Right renal pelvis (tissue), 4 donors: ENCODE measurements around the gene PNPO. TPM values are rescaled to one million over a fixed set of nuclear protein-coding genes. Genes with fewer than 3 reads are reported as not detected.
"Not testable (repeated sequence)": the region's sequence is repeated elsewhere in the genome, so short reads cannot be mapped to it uniquely, and the experiment has no call there.

ENCODE experiments used
- DNase-seq, 4 donors: peaks; one replicate each; pipeline ENCODE4 v3.0.0-alpha.2; 2013; ENCODE audit warnings: low read depth in 4 of 4, low spot score in 3 of 4, missing footprints in 1 of 4
- polyA plus RNA-seq, 4 donors: library from polyadenylated mRNA; unstranded; fragments of 120-200 nt; gene quantifications; one replicate each; pipeline ENCODE4 v1.2.1, GENCODE V29; 2013; ENCODE audit not compliant: insufficient read length in 4 of 4

PNPO gene
- polyA plus RNA-seq, 4 donors = 21.1 to 22.6 (median 22.2) TPM

DNA sequence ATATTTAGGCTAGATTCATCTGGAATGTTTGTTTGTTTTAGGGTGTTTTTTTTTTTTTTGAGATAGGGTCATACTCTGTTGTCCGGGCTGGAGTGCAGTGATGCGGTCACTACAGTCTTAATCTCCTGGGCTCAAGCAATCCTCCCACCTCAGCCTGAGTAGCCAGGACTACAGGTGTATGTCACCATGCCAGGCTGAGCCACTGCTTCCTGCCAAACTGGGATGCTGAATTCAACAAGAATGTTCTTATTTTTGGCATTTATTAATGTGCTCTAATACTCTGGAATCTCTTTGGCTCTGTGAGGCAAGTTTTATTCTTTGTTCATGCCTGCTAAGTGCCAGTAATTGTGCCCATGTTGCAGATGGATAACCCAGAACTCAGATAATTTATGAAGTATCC is 23.8 kb upstream of the PNPO start:
- no peak for DNase-seq

DNA sequence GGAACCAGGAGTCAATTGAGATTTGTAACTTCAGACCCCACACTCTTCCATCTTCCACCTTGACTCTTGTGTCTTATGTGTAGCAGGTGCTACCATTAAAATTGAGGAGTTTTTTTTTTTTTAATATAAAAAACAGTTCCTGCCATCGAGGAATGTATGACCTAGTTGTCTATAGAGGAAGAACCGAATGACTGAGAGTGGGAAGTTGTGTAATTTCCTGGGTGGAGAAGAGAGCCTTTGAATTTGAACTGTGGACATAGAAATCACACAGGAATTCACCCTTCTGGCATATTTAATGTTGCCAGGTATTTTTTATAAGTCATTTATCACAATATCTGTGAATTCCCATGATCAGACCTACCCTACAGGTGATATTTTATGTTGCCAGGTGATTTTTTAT is 23.4 kb upstream of the PNPO start:
- no peak for DNase-seq

DNA sequence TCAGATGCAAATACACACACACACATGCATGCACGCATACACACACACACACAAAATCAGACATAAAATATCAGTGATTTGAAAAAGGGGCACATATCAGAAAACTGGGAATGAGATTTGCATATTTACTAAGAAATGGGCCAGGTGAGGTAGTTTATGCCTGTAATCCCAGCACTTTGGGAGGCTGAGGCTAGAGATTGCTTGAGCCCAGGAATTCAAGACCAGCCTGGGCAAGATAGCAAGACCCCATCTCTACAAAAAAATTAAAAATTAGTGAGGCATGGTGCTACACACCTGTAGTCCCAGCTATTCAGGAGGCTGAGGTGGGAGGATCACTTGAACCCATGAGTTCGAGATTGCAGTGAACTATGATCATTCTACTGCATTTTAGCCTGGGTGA is 22.4 kb upstream of the PNPO start:
- no peak for DNase-seq

DNA sequence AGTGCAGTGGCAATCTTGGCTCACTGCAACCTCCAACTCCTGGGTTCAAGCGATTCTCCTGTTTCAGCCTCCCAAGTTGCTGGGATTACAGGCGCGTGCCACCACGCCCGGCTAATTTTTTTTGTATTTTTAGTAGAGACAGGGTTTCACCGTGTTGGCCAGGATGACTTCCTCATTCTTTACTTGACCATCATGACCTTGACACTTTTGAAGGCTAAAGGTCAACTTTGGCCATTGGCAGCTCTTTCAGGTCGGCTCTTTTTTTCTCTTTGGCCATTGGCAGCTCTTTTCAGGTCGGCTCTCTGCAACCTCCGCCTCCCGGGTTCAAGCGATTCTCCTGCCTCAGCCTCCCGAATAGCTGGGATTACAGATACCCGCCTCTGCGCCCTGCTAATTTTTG is 21.5 kb upstream of the PNPO start:
- DNase-seq = not testable (repeated sequence)

DNA sequence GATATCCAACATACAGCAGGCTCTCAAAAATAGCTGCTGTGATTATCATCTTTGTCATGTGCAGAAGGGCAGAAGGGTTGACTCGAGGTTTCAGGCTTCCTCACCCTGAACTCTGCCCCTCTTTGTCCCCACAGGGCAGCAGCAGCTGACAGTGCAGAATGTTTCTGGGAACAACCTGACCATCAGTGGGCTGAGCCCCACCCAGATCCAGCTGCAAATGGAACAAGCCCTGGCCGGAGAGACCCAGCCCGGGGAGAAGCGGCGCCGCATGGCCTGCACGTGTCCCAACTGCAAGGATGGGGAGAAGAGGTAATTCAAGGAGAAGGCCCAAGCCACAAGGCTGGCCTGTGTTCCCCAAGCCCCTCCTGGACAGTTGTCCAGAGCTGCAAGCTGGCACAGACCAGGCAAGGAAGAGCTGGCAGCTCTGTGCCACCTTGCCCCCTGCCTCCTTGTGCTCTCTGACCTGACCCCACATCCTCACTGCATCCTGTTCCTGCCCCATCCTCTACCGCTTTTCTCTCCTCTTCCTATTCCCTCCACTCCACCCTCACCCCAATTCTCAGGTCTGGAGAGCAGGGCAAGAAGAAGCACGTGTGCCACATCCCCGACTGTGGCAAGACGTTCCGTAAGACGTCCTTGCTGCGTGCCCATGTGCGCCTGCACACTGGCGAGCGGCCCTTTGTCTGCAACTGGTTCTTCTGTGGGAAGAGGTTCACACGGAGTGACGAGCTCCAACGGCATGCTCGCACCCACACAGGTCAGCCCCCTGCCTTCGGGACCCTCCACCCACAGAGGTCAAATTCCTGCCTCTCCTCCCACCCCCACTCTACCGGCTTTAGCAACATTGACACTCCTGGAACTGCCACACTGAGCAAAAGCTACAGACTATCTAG is 16.3 kb upstream of the PNPO start:
- DNase-seq = no peak

DNA sequence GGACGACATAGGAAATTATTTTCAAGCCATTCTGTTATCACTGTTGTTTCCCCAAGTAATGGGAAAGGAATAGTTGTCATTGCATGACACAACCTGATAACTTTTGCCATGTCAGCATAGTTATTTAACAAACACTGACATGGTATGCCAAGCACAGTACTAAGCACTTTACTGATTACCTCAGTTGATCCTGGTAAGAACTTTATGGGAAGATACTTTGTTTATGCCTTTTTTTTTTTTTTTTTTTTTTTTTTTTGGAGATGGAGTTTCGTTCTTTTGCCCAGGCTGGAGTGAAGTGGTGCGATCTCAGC is 15.7 kb upstream of the PNPO start:
- no peak for DNase-seq

DNA sequence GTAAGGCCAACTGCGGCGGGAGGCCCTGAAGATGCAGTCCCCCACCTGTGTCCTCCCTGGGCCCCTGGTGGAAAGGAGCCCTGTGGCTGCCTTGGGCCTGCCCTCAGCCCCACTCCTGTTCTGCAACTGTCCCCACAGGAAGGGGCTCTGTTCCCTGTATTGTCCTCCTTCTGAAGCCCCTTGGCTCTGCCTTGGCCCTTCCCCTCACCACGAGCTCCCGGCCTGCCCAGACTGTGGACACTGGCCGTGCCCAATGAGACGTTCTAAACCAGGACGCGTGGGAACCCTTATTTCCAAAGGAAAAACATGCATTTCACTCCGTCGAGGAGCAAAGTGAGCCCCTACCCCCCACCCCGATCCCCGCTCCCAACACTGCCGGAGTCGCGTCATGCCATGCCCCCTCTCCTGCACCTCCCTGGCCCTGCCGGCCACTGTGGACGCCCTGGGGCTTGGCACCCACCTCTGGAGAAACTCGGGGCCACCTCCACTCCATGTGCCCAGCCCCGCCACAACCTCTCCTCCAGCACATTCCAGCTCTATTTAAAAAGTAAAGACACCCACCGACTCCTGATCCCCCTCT is 13.5 kb upstream of the PNPO start:
- no peak for DNase-seq

DNA sequence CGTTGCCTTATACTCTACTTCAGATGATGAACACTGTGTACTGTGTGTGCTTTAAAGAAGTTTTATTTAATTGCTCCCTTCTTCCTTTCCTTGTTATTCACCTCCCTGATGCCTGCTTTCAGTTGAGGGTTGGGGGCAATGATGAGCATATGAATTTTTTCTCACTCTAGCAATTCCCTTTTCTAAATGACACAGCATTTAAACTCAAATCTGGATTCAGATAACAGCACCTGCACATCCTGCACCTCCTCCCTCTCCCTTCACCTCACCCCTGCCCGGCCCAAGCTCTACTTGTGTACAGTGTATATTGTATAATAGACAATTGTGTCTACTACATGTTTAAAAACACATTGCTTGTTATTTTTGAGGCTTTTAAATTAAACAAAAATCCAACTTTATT is 13.0 kb upstream of the PNPO start:
- DNase-seq = no peak

DNA sequence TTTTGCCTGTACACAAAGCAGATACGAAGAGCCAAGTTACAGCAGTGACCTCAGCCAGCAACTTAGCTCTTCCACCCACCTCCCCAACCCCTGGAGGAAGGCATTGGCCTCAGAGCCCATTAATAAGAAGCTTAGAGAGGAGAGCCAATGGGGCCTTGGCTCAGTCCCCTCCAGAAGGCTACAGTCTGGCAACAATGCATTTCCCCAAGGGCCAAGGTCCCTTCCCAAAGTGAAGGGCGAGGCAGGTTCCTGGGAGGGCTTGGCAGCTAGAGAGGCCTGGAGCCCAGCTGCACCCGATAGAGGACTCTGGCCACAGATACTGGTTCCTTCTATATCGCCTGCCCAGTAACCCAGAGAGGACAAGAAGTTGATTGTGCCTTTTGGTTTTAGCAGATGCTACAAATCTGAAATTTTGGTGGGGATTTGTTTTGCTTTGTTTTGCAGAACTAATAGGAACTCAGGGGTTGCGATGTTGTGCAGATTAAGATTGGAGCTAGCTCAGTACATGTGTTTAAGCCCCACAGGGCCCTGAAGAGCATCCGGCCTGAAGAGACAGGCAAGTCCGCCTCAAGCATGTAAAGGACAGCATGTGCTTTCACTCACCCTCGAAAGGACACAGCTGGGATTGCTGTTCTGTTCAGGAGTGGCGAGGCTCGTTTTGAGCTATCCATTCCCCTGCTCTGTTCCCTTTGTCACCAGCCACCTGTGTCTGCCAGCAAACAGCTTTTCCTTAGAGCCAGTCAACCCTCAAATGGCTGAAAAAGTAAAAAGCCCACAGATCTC is 12.0 kb upstream of the PNPO start:
- no peak for DNase-seq

DNA sequence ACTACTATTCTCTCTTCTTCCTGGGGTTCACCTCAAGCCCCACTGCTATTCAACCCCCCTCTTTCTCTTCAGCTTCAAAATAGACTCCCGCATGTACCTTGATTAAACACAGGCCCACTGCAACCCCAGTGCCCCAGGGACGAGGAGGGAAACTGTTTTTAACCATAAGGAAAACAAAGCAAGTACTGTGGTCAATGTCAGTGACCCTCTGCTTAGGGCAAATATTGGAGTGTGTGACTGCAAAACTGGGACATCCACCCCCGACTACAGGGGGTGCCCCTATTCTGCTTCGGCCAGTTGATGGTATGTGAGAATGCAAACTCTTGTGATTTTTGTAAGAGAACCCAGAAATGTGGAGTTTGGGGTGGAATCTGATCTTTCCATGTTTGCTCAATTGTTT is 9.5 kb upstream of the PNPO start:
- DNase-seq = no peak

DNA sequence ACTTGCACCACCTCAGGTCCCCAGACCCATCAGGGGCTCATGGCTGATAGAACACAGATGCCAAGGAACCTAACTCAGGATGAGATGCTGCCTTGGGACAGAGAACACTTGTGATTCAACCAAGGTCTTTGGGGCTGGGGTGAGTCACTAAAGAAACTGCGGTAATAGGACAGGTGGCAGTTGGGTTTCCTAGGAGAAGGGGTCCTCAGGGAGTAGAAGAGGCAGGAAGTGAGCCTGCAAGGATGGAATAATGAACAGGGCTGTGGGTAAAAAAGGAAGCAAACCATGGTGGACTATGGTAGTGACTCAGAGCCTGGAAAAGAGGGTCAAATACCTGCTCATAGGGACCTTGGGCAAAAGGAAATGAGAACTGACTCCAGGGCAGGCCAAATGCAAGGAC is 6.5 kb upstream of the PNPO start:
- no peak for DNase-seq

DNA sequence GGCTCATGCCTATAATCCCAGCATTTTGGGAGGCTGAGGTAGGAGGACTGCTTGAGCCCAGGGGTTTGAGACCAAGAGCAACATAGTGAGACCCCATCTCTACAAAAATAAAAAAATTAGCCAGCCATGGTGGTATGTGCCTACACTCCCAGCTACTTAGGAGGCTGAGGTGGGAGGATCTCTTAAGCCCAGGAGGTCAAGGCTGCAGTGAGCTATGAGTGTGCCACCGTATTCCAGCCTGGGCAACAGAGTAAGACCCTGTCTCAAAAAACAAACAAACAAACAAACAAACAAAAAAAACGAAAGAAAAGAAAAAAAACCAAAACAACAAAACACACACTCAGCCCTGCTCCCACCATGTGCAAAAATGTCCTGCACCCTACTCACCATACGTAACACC is 5.9 kb upstream of the PNPO start:
- DNase-seq = not testable (repeated sequence)

DNA sequence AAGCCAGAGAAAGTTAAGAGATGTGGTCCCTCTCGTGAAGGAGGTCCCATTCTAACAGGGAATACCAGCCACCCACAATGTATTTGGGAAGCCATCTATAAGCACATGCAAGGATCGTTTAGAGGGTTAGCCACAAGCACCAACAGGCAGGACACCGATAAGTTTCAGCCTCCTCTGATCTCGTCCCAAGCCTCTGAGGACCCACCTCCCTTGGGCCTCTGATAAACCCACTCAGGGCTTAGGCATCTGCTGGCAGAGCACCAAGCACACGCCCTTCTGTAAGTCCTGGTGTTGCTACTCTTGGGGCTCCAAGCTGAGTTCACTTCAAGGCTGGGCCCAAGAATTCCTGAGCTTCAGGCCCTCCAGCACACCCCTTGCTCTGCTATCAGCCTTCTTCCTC is 5.4 kb upstream of the PNPO start:
- DNase-seq = no peak

DNA sequence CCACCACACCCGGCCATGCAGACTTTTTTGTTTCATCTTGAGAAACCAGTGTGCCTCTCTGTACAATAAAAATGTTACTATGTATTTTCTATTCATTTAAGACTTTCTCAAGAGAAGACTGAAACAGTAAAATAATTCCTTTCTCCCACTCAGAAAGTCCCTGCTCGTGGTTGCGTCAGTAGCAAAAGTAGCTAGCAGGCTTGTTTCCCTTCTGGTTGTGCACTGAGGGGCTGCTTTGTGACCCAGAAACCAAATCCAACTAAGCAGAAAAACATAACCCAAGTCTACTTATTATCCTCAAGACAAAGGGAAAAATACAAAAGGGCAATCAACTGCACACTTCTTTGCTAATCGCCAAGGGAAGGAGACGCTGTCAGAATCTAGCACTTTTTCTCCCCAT is 3.4 kb upstream of the PNPO start:
- no peak for DNase-seq

DNA sequence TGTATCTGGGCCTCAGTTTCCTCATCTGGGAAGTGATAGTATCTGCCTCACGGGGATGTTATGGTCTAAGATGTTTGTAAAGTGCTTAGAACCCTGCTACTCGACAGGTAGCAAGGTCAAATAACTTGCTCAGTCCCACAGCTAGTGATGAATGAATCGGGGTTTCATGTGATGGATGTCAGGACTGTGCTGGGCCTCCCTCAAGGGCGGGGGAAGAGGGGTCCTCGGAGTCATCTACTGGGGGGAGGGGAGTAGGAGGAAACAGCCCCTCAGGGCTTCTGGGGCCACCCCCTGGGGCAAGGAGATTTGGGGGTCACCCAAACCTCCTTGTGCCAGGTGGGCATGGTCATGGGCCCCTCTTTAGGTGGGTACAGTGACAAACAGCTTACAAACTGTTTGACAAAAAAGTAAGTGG is 732 bp downstream of the PNPO start:
- DNase-seq = no peak

DNA sequence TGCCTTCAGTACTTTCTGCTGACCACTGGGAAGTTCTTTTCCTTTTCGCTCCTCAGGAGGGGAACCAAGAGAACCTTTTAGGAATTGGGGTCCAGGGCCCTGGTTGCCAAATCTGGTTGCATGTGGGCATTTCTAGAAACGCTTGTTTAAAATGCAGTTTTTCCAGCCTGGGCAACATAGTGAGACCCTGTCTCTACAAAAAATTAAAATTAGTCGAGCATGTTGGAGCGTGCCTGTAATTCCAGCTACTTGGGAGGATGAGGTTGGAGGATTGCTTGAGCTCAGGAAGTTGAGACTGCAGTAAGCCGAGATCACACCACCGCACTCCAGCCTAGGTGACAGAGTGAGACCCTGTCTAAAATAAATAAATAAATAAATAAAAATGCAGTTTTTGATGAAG is 1.2 kb downstream of the PNPO start:
- DNase-seq = no peak

DNA sequence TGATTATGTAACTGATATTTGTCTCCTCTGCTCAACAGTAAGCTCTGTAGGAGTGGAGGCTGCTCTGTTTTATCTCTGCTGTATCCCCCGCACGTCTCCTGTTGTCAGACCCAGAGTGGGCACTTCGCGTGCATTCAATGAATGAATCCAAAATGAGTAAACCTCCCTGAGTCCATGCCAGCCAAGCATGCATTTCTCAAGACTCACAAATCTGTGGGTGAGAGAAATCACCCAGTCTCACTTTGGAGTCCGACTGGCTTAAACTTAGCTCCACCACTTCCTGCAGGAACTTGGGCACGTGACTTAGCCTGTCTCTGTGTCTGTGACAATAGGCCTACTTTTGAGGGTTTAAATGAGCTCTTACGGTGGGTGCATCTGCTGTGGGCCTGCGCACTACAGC is 3.7 kb downstream of the PNPO start:
- DNase-seq = no peak

DNA sequence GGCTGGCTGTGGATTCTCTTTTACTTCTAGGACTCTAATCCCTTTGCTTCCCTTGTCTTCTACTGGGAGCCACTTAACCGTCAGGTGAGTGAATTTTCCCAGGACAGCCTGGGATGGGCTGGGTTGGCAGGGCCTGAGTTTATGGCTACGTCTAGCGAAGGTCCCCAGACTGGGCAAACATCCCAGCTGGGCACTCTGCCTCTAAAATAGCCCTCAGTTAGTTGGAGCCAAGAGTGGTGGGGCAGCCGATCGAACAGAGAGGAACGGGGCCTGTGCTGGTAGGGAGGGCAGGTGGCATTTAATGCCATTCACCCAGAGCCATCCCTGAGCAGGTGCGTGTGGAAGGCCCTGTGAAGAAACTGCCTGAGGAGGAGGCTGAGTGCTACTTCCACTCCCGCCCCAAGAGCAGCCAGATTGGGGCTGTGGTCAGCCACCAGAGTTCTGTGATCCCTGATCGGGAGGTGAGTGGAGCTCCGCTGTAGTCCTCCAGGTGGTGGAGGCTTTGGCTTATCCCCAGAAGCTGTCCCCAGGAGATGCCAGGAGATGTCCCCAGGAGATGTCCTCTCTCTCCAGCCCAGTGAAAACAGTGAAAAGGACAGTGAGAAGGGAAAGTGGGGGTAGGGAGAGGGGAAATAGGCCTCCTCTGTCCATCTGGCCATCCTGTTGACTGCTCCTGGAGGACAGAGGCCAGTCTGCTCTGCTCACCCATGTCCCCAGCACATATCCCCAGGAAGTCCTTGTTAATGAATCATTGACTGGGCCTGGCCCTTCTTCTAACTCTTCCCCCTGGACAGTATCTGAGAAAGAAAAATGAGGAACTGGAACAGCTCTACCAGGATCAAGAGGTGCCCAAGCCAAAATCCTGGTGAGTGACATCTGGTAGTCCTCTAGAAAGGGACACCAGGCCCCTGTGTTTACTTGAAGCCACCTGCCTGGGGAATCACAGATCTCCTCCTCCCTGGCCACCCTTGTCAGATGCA is 4.4 kb downstream of the PNPO start:
- DNase-seq = no peak

DNA sequence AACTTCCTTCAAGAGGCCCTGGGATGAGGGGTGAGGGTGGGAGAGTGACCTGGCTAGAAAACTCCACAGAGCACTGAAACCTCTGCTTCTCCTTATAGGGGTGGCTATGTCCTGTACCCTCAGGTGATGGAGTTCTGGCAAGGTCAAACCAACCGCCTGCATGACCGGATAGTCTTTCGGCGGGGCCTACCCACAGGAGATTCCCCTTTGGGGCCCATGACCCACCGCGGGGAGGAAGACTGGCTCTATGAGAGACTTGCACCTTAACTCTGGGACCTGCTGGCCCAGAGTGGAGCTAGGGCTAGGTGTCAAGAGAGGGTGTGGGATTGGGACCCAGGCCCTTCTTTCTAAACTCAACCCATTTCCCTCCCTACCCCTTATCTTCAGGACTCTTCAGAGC is 5.1 kb downstream of the PNPO start:
- DNase-seq = no peak

DNA sequence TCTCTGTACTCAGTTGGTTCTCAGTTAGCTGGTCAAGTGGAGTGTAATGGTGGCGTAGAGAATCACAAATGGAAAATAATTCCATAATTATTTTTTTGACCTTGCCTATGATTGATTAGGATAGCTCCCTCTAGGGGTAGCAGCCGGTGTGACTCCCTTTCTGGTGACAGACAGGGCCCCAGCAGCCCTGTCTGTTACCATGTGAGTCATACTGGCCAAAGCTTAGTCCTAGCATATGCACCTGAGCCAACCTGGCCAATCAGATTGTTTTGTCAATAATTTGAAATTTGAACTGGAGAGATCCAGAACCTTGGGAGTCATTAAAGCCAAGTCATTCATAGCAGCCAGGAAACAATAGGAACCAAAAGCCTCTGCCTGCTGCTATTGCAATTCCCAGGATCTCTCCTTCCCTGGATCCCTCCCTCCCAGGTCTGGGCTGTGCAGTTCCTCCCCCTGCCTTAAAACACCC is 5.6 kb downstream of the PNPO start:
- no peak for DNase-seq
